SKM-1 treated with dmso at 0.1 percent for 144 hours (cell line): Measurements from ENCODE around the gene NMRK1.

Source experiments
- DNase-seq: peaks from one replicate; lab custom pipeline; 2025; ENCODE audit not compliant: unreplicated experiment; lab: John Stamatoyannopoulos, UW

NMRK1 gene

DNA sequence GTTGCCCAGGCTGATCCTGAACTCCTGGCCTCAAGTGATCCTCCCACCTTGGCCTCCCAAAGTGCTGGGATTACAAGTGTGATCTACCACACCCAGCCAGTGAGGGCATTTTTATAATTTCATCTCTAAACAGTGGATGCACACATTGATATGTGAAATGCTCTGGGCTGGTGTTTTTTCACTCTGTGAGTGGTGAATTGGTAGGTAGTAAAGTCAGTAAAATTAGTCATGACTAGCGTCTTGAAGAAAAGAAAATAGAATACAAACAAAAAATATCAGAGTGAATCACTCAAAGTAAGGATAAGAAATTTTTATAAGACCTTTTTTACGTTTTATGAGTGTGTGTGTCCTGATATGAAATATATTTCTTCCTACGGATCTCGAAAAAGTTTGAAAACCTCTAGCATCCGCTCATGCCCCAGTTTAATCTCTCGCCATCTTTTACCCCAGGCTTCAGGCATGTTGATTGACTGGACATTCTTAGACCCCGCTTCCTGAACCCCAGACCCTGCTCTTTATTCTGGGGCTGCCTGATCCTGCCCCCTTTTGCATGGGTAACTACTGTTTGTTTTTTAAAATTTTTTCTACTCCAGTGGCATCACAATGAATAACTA lies 14.3 kb upstream of the NMRK1 start:
- DNase-seq = no peak

DNA sequence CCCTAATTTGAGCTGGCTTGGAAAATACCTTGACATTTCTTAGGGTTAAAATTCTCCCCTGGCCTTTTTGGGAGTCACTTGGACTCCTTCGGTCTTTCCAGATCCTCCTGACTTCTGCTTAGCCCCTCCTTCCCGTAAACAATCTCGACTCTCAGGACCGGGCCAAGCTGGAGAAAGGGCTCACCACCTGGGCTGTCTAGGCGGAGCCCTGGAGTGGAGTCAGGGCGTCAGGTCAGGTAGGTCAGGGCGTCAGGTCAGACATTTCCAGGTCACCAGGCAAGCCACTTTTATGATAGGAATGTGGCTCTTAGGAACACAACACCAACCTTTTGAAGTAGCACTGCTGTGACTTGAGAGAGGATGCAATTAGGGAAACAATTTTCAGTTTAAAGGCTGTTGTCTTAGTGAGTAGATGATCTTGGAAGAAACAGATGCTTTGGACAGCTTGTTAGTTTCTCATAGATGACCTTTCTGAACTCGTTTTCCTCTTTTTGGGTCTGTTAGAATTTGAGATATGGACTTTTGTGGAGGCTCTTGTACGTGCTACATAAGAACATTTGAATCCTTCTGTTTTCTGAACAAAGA lies 13.1 kb upstream of the NMRK1 start:
- DNase-seq = no peak

- DNase-seq = no peak
These were observed 8.8 kb upstream of the NMRK1 start for GRCh38 chr9:75096796-75097195.

GRCh38 chr9:75092766-75093165 lies 4.8 kb upstream of the NMRK1 start:
- no peak for DNase-seq

GRCh38 chr9:75090579-75090978 lies 2.6 kb upstream of the NMRK1 start:
- DNase-seq = no peak

GRCh38 chr9:75089373-75089766 lies 1.4 kb upstream of the NMRK1 start:
- DNase-seq = no peak

DNA sequence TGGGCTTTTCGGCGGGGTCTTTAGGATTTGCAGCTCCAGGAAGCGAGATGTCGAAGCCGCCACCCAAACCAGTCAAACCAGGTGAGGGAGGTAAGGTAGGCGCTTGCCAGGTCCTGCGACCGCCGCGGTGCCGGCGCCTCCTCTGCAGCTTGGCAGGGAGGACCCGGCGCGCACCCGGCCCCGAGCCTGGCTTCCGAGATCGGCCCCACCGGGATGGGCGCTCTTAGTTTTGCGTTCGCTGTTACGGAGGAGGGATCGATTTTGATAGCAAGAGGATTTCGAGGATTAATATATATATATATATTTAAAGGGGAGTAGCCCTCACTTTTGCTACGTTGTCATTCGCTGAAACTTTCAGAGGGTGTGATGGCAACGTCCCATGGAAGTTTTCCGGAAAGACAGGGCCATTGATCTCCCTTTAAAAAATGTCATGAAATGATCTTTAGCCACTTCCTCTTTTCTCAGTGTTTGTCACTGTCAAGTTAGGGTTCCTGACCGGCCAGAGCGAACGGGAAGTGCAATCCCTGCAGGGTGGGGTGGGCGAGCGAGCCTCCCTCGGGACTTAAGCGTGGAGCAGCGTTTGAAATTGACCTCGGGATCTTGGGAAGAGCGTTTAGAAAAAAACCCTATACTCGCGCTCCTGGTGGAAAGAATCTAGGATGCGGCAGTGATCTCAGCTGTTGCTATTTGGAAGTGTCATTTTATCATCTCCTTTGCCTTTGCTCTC lies 854 bp upstream of the NMRK1 start:
- peak; percentile 49 for DNase-seq

GRCh38 chr9:75087289-75087823 lies 599 bp downstream of the NMRK1 start:
- no peak for DNase-seq

DNA sequence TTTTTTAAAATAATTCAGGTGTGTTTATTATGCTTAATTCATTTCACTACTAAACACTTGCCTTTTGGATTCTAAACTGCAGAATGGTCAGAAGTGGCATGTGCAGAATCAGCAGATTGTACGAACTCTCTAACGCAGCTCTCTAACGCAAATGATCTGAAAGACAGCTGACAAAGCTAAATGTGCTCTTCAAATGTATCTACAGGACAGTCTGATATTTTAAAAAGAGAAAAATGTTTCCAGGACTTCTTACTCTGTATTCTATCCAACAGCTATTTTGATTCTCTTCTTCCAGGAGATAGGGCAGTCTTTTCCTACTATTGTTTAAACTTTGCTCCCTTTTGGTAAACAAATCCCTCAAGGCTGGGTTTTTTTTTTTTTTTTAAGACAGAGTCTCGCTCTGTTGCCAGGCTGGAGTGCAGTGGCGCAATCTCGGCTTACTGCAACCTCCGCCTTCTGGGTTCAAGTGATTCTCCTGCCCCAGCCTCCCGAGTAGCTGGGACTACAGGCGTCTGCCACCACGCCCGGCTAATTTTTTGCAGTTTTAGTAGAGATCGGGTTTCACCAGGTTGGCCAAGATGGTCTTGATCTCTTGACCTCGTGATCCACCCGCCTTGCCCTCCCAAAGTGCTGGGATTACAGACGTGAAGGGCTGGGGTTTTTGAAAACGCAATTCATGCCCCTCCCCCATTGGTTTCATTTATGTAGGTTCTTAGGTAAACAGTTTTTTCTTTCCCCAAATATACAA lies 1.2 kb downstream of the NMRK1 start:
- no peak for DNase-seq

GRCh38 chr9:75085640-75086039 lies 2.3 kb downstream of the NMRK1 start:
- DNase-seq = no peak

DNA sequence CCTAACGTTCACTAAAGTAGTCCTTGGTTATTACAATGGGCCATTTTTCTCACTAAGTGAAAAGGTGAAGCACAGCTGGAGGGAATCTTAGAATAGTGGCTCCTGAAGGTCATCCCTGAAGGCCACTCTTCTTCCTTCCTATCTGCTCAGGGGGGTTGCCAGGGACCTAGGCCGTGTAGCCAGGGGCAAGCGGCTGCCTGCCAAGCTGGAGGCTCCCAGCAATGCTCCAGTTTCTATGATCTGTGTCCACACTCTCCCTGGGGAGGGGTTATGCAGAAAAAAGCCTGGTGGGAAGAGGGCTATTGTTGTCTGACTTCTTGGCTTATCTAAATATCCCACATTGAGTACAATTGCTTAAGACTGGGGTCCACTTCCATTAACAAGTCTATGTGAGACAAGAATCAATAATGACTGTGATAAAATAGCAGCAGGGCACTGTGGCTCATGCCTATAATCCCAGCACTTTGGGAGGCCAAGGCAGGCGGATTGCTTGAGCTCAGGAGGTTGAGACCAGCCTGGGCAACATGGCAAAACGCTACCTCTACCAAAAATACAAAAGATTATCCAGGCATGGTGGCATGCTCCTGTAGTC lies 3.8 kb downstream of the NMRK1 start:
- no peak for DNase-seq

DNA sequence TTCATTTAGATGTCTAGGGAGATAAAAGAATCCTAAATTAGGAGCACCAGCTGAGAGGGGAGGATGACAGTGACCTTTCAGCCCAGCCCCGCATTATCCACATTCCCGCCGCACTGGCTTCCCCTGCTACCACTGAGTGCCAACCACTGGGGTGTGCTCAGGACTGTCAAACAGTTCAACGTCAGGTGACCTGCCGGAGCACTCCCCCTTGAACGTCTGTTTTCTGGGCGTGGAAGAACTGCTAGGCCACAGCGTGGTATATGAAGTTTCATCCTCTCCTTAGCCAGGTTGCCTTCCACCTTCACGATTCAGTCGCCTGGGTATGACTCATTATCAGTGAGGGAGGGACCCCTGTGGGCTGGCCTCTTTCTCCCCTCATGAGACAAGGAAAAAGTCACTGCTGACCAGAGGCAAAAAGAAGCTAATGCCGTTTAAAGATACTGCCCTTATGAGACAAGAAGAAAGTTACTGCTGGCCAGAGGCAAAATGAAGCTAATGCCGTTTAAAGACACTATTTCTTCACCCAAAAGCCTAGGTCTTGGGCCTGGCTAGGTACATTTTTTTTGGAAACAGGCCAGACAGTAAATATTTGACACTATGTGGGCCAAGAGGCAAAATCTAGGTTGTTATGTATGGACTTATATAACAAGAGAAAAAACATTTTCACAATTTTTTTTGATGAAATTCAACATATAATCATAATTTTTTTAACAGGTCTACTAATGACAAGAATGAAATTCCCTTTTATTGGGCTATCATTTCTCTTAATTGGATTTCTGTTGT lies 4.6 kb downstream of the NMRK1 start:
- no peak for DNase-seq

GRCh38 chr9:75081632-75082031 lies 6.3 kb downstream of the NMRK1 start:
- no peak for DNase-seq

GRCh38 chr9:75072895-75073294 lies 15.1 kb downstream of the NMRK1 start:
- no peak for DNase-seq

DNA sequence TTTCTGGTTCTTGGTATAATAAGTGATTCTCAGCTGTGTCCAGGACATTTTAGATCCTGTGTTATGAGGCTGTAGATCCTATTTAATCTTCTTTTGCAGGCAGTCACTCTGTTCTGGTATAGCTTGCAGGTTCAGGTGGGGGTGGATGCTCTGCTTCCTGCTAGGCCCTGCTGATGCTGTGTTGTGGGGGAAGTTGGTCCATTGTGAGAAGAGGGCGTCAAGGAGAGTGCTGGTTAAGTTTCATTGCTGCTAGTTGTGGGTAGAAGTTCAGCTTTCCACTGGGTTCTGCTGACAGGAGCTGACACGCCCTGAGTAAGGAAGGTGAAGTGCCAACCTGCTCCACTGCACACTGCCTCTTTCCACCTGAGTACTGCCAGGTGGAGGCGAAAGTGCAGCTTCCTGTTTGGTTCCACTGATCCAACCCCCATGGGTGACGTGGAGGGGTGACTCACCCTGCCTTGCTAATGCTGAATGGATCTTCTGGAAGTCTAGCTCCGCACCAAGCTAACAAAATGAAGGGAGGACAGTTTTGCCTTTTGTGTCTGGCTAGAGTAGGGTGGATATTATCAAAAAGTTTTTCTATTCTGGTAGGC lies 16.3 kb downstream of the NMRK1 start:
- no peak for DNase-seq

GRCh38 chr9:75069171-75069570 lies 18.8 kb downstream of the NMRK1 start:
- DNase-seq = no peak

DNA sequence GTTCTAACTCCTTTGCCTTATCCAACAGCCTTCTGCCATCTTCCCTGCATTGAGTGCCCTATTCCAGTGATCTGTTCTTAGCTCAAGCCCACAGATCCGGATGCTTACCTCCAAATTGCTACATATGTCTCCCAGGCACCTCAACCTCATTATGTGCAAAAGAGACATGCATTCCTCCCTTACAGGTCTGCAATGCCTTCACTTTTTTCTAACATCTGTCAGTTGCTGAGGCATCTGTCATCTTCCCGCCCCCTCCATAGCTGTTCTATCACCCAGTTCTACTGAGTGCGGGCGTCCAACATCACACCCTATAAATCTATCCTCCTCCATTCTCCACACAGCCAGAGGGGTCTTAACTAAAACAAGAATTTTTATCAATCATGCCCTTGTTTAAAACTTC lies 20.1 kb downstream of the NMRK1 start:
- DNase-seq = no peak

- no peak for DNase-seq
These were observed 22.4 kb downstream of the NMRK1 start for GRCh38 chr9:75065510-75065909.

- DNase-seq = no peak
These were observed 23.5 kb downstream of the NMRK1 start for GRCh38 chr9:75064307-75065025.
